ENCODE measurements around the gene TFAP2A.

Gene TFAP2A

DNA sequence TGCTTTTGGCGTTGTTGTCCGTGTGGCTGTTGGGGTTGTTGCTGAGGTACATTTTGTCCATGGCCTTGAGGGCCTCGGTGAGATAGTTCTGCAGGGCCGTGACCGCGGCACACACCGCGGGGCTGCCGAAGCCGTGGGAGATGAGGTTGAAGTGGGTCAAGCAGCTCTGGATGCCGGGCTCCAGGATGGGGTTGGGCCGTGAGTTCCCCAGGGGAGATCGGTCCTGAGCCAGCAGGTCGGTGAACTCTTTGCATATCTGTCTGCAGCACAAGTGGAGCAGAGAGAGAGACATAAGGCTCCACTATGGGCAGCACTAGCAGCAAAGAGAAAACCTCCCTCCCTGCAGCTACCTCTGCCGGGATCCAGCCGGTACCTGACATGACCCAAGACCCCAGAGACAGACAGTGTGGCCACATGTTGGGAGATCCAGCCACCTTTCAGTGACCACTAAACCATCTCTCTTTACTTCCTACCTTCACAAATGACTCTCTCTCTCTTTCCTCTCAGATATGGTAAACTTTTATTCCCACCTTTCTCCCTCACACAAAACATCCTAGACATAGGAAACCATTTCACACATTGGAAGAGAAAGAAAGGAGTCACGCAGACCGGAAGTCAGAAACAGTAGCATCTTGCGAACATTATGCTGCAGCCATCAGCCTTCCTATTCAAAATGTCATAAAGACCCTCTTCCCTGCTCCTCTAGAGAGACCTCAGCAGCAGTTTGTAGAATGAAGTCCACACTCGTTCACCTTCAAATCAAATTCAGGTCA, 16.2 kb downstream of the TFAP2A start:
- DNase-seq: no peak

DNA sequence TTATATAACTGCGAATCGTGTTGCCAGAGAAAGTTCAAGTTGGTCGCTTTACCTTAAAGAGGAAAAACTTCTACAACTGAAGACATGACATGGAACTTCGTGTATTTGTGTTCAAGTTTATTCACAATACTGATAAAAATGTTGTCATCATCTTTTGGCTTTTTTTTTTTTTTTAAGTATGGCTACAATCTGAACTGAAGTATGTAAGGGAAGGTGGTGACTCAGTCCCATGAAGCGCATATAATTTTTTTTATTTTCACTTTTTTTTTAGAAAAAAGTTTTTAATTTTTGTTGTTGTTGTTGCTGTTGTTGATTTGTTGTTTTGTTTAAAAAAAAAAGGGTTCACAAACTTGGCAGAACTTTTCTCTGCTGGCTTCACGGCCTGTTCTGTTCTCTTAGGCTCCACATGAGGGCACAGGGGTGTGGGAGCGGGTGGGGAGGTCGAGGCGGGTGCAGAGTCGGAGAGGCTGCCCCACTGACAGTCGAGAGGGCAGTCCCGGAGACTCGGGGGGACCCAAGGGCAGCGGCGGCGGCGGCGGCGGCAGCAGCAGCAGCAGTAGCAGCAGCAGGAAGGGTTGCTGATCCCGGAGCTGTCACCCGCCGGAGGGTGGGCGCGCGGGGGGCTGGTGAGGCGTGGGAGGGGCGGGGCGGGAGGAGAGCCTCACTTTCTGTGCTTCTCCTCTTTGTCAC, 17.0 kb downstream of the TFAP2A start:
- DNase-seq: no peak

DNA sequence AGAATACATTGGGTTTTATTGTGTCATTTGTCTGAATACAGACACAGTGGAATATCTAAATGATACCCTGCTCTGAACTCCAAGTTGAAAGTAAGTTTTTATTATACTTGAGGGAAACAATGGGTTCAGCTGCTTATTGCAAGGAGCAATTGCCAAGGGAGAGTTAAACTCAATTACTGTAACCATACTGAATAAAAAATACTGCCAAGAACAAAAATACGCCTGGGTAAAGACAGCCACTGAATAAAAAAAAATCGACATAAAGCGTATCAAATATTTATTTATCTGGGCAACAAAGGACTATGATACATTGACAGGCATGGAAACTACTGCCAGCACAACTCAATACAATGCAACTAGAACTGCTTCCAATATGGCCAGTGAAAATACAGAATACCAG, 18.1 kb downstream of the TFAP2A start:
- no peak for DNase-seq

DNA sequence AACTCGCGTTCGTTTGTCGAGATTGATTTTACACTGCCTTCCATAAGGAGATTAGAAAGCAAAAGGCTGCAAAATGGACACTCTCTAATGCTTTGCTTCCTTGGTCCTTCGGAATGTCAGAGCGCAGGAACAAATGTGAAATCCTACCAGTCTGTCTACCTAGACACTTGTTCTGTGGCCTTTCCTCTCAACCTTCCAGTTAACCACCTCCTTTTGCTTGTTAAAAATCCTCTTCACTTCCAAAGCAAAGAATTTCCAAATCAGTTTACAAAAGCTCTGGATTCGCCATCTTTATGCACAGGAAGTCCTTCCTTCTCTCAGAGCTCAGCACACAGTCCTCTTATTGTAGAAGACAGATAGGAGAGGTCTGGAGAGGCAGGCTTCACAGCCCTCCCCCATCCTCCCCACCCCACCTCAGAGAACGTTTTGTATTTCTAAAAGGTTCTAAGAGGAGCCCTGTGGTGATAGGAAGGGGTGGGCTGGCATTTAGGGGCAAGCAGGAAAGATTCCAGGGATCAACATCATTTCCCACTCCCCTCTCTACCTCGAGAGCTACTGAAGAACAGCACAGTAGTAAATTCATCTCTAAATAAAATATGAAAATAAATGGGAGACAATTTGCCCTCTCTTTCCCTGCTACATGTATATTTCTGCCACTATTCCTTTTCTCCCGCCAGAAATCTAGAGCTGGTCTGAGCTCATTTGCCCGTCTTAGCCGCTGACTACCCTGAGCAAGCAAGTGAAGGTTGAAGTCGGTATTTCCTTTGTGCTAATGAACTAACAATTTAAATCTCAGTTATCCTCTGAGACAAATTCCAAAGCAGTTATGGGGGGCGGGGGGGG, 18.9 kb downstream of the TFAP2A start:
- DNase-seq: no peak

DNA sequence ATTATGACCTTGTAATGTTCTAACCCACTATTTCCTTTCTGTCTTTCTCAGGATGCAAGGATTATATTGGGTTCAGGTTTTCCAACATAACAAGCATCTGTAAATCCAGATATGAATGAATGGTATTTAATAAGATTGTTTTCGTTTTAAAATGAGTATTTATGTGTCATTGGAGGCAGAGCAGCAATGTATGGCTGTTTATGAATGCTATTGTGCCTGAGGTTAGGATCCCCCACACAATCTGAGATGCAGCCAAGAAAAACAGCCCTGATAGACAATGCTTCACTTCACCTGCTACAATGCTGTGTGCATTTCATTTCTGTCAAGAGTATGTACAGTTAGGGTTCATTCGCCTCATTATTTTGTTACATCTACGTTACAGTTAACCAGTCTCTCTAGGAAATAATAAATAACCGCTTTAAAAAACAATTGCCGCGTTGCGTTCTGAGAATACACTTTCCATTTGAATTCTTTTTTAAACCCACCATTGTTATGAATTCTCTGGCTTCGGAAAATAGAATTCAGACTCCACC, 19.6 kb downstream of the TFAP2A start:
- DNase-seq: no peak

DNA sequence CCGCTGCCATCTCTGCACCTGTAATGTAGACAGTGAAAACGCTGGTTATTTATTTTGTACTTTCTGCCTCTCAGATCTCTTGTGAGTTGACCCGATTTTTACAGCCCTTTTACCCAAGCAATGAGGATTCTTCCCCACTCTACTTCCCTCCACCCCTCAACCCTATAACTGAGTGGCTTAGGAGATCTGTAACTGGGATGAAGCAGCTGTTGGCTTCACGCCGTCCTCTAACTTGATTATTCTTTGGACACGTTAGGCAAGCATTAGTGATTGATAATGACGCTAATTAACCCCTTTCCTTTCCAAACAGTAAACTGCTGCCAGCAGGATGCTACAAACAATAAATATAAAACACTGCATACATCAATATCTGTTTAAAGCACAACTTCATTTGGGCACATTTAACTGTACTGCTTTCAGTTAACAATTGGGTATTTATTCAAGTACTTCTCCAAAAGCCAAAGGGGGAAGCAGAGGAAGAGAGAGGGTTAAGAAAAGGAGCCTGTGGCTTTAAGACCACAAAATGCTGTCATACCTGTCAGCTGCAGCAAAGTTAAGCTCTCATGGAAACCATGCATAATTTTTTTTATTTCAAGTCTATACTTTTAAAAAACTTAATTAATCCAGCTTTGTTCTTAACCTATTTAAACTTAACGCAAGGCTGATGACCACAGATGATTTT, 21.2 kb downstream of the TFAP2A start:
- DNase-seq: no peak

DNA sequence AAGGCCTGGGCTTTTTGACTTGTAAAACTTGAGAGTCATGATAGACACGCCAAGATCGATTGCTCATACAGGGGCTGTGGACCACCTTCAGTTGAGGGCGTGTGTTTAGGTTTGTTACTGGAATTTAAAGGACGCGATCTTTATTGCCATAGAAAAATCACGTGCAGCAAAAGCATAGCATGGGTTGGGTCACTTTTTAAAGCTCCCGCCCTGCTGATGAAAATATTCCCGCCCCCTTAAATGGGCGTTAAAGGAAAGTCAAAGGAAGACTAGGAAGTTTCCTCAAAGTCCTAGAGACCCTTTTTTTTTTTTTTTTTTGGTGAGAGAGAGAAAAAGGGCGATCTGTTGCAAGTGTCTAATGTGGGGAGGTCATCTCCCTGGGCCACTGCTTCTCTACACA, 23.1 kb downstream of the TFAP2A start:
- DNase-seq: no peak

DNA sequence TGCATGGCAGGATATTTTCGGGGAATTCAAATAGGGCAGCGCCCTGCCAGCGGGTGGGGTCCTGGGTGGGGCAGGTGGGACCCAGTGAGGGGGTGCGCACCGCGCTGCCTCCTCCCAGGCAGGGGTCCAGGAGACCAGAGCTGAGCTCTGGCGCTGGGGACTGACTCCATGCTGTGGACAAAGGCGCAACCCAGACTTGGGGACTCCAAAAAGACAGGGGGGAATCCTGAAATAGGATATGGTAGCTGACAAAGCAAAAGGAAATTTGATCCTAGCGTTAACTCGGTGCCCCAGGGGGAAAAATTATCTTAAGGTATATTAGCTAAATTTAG, 23.6 kb downstream of the TFAP2A start:
- DNase-seq: no peak

DNA sequence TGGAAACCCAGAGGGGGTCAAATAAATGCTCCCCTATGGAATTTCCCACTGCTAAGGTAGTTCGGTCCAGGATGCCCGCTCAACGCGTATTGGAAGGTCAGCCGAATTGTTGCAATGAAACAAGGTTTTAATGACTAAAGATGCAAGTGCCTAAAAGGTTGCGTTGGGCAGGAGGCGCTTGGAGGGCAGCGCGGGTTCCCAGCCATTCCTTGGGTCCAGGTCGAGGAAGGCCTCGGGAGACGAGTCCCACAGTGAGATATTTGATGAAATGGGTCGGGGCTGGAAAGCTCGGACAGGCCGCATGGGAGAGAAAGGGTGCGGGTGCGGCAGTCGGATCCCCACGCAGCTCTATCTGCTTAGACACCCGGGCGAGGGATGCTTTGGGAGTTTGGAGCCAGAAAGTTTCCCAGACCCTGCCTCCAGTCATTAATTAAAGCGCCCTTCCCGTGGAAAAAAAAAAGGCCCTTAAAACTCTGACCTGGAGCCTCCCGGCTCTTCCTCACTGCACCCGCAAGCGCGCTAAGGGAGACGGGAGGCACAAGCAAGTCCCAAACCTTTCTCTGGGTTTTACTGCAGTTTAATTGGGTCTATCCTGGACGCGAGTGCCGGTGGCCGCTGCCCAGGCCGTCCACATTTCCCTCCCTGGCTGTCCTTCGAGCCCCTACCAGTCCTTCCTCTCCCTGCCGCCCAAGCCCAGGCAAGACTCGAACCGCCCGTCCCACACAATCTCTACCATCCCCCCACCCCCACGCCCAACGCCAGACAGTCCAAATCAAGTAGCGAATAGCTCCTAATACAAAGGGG, 24.2 kb downstream of the TFAP2A start:
- DNase-seq: no peak

DNA sequence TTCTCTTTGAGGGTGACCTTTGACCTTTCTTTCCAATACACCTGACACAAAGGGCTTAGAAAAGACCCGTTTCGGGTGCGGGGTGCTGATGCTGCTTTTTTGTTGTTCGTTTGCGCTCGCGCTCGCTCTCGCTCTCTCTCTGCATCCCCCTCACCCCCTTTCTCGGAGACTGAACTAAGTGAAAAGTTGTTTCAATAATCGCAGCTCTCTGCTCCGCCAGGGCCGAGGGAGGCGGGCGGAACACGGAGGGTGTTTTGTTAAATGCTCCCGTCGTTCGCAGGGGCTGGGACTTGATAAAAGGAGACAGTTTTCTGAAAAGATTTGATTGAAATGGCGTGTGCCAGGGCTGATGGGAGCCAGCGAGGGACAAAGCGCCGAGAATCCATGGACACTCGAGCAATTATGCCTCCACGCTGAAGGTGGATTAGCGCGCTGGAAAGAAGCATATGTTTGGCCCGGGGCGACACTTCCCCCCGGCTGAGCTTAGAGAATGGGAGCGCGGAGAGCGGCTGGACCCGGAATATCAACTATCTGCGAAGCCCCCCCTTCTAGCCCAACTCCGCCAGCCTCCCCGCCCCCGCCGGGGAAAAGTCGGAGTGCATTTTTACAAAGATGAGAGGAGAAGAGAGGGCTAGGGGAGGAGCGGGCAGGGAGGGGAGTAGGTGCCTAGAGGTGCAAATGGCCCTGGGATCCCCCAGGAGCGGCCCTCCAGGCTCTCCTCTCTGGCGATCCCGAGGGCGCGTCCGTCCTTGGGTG, 25.0 kb downstream of the TFAP2A start:
- DNase-seq: no peak

DNA sequence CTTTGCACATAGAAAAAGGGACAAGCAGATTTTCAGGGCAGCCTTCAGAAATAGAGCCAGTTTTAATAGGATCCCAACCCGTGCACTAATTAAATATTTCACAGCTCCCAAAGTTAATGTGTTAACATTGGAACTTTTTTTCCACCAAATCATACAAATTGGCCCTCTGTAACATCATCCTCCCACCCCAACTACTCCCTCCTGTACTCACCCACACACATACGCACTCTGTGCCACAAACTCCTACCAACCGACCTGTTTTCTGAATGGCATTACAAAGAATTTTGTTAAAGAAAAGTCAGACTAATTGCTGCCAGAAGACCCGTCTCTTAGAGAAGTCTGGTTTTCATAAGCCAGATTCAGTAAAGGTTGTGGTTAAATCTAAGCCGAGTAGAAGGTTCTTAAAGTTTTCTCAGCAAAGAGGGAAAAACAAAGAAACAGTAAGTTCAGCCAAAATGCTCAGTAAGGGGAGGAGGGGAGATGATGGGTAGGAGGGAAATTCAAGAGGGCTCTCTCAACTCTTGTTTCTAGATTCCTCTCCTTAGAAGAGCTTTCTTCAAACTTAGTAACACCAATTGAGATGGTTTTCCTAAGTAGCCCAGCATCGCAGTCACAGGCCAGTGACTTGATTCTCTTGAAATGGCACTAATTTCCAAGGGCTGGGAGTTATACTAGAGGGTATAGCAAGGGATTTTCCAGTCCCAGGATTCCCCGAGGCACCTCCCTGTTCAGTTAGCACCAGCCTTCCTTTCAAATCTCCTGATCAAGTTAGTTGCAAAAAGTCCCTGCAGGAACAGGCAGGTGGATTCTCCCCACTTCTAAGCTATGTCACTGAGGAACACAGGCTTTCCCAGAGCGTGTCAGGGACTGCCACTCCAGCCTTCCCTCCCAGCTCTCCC, 27.9 kb downstream of the TFAP2A start:
- no peak for DNase-seq

DNA sequence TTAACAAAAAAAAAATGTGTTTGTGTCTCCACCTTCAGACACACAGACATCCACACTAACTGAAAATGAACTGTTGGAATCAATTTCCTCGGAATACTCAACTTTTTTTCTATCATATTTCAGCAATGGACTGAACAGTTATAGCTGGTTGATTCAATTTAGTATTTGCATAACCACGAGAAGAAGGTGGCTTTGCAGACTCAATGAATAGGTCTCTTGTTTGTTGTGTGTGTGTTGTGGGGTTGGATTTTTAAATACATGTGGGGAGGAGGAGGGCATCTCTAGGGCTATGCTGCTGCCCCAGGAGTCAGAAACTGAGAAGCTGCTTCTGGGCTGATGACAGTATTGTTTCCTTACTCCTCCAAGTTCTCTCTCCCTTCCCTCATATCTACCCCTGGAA, 28.7 kb downstream of the TFAP2A start:
- no peak for DNase-seq

DNA sequence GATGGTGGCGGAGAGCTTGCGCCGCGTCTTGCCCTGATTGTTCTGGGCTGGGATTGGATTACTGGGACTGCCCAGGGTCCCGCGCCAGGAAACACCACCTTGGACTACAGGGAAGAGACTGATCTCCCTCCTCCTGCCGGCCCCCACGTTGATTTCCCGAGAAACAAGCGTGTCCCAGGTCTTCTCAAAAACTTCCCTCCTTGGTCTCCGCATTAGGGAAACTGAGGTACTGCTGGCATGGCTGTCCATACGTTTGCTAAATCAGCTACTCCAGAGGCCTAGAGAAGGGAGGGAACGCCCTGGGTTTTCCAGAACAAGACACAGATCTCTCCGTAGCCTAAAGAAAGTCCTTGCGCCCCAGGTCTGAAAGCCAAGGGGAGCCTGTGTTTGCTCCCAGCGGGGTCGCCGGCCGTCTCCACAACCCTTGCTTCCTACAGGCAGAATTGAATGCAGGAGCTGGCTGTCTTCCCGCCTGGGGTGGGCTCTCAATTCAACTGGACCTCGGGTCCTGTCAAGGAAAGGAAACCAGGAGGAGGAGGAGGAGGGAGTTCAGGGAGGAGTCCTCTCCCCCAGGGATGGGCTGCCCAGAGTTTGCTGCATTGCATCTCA, 29.2 kb downstream of the TFAP2A start:
- no peak for DNase-seq

DNA sequence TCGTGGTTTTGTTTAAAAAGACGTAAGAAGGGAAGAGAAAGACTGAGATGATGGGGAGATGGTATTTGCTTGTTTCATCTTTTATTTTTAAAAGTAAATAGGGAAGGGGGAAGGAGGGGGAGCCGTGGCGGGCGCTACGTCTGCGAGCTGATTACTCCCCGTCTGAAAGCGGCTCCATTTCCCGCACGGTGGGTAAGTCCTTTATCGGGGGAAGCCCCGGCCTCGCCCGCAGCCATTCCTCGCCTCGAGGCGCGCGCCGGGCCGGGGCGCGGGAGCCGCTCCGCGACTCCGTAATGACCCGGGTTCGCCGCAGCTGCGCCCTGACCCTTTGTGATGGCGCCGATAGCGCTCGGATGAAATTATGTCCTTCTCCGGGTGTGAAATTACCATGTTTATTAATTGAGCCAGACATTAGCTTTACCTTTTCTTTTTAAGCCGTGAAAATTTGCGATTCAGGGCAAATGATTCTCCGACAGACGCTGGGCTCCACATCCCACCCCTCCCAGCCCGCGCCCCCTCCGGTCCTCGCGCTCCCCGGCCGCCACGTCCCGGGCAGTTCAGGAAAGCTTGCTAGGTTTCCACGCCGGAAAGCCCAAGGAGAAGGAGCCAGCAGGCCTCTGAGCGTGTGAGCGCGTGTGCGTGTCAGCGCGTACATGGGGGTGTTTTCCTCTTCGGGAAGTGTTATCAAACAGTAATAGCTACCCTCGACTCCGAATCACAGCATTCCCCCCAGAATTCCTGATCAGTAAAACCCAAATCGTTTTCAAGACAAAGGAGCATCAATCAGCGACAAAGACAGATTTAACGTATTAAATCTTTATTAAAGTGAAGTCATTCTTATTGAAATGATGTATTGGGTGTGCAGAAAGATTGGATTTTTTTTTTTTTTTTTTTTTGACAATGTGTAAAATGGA, 30.0 kb downstream of the TFAP2A start:
- DNase-seq: no peak

DNA sequence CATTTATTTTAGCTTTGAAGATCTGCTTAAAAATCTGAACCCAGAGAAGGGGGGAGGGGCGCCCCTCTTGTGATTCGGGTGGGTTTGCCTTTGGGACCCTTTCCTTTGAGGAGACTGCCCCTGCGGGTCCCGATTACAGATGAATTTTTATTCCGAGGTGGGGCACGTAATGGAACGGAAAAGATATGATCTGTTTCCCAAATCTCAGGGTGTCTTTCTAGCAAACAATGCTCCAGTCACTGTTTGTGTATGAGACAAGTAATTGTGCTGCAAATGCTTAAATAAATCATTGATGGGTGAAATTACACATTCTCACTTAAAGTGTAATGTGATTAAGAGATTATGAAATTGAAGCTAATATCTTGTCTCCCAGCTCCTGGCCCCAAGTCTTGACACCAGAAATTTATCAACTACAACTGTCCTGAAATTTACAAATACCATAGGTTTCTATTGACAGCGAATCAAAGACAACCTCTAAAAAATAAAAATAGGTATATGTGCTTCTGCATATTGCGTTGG, 30.7 kb downstream of the TFAP2A start:
- DNase-seq: no peak

DNA sequence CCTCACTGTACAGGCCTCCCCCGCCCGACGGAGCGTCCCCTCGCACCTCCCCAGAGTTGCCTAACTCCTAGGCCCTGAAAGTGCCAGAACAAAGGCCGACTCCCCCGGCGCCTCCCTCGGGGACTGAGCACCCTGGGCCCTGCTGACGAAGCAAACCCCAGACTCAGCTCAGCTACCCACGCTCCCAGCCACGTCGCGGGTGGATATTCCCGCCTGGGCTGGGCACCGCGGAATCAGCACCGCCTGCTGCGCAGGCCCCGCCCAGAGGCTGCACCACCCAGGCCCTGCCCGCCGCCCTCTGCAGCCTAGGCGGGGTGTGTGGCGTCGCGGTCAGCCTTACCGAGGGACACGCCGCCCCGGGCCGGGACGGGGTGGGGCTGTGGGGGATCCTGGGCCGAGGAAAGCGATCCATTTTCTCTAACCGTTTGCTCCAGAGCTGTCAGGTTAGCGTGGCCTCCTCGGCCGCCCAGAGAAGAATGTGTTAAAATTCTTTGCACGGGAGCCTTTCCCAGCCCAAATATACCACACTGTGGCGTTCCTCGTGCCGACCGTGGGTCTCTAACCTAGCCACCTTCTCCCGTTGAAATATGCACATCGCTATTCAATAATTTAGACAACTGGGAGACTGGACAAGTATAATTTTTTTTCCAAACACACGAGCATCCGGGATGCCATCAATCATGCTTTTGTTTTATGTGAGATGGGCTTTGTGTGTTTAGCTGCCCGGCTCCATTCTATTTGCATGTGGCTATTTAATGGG, 31.4 kb downstream of the TFAP2A start:
- no peak for DNase-seq

DNA sequence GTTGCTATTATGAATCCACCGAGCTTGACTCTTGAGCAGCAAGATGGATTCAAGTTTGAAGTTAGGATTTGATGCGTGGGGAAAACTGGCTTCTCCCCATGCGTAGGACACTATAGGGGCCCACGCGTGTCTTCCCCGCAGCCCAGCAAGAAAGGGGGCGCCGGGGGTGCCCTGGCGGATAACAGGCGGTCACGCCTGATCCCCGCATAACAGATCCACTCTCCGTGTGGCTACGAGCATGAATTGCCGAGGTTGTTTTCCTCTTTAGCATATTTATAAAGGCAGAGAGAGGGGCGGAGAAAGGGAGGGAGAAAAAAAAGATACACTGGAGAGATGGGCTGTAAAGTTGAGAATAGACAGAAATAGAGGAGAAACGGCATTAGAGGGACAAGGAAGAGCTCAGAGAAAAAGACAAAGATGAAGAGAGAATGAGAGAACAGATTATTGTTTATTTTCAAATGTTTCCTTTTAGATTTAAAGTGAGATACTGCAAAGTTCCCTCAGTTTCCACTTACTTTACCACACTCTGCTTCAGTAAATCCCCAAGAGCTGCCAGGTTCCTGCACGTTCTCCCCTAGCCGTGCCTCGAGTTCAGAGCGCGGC, 32.0 kb downstream of the TFAP2A start:
- no peak for DNase-seq

Data from HCEC 1CT (cell line).